Measurements from ENCODE around the gene TSBP1.
A peak's percentile ranks its signal among the peaks of the same experiment; 100 is the strongest.

Gene TSBP1

GRCh38 chr6:32371803-32372202, at the start of gene TSBP1:
Gene TSBP1, minus strand, starts transcription at chr6:32371903. Its CDS starts 197 bp downstream, at chr6:32371706.
- no peak within 1 kb of the TSS for H3K27ac ChIP-seq

GRCh38 chr6:32416036-32416435, 44.3 kb upstream of the TSBP1 start:
- no peak overlapping the region for H3K27ac ChIP-seq
- no peak for TF ChIP-seq CTCF (conservative IDR thresholded peaks at IDR 0.05)

More at GRCh38 chr6:32371803-32372202, at the start of gene TSBP1:
- TF ChIP-seq CTCF (conservative IDR thresholded peaks at IDR 0.05) = no peak

- peak; percentile 98 for TF ChIP-seq CTCF (conservative IDR thresholded peaks at IDR 0.05)
- no peak overlapping the region for H3K27ac ChIP-seq
These were observed 43.9 kb upstream of the TSBP1 start for GRCh38 chr6:32415521-32416019.

GRCh38 chr6:32413427-32414047, 41.8 kb upstream of the TSBP1 start:
- TF ChIP-seq CTCF (conservative IDR thresholded peaks at IDR 0.05) = peak; percentile 94
- H3K27ac ChIP-seq = peak overlapping the region; percentile 62

- peak overlapping the region; percentile 62 for H3K27ac ChIP-seq
These were observed 40.0 kb upstream of the TSBP1 start for GRCh38 chr6:32411566-32412327.

GRCh38 chr6:32410906-32411305, 39.2 kb upstream of the TSBP1 start:
- no peak overlapping the region for H3K27ac ChIP-seq
- TF ChIP-seq CTCF (conservative IDR thresholded peaks at IDR 0.05) = no peak

More at GRCh38 chr6:32411566-32412327, 40.0 kb upstream of the TSBP1 start:
- TF ChIP-seq CTCF (conservative IDR thresholded peaks at IDR 0.05) = no peak

- no peak within 1 kb of the TSS; the same call in 1 of the 2 replicates for H3K27ac ChIP-seq
- TF ChIP-seq CTCF (conservative IDR thresholded peaks at IDR 0.05) = no peak
These were observed 35.2 kb upstream of the TSBP1 start, which contains the start of gene BTNL2 for GRCh38 chr6:32406857-32407256. Gene BTNL2, minus strand, starts transcription at chr6:32407181. Its CDS starts 58 bp downstream, at chr6:32407123.
